ENCODE data around the gene FOXJ3. TPM values are rescaled to one million over a fixed set of nuclear protein-coding genes. Genes with fewer than 3 reads are reported as not detected.

The FOXJ3 gene
- total RNA-seq, 1 donor from 2014 or later = 13.2 TPM

- FAIRE-seq (no peak), DNase-seq (ENCODE audit: low read depth) (peak; percentile 29)
- no peak for TF ChIP-seq CTCF (IDR thresholded peaks at IDR 0.05; ENCODE audit: insufficient read depth, low read length, severe bottlenecking)
- H3K4me3 ChIP-seq (ENCODE audit: low read depth, low read length) = peak overlapping the region; percentile 87
- no peaks in the 10 kb centered on the region for H3K36me3 ChIP-seq (ENCODE audit: control insufficient read depth, insufficient read depth, low read length)
- no peaks in the 10 kb centered on the region for H3K27me3 ChIP-seq (ENCODE audit: control insufficient read depth, insufficient read depth, low read length)
Measured at GRCh38 chr1:42333662-42334239, 1.3 kb downstream of the FOXJ3 start.

GRCh38 chr1:42332877-42333276 is 2.2 kb downstream of the FOXJ3 start:
- H3K4me3 ChIP-seq (ENCODE audit: low read depth, low read length) = no peak overlapping the region

GRCh38 chr1:42330215-42330614 is 4.8 kb downstream of the FOXJ3 start:
- no peak for TF ChIP-seq CTCF (IDR thresholded peaks at IDR 0.05; ENCODE audit: insufficient read depth, low read length, severe bottlenecking)
- DNase-seq (ENCODE audit: low read depth) = no peak
- no peak for FAIRE-seq
- Histone ChIP-seq H3K4me3 (ENCODE audit: low read depth, low read length) (no peak overlapping the region), H3K36me3 (ENCODE audit: control insufficient read depth, insufficient read depth, low read length) (no peaks in the 10 kb centered on the region), H3K27me3 (ENCODE audit: control insufficient read depth, insufficient read depth, low read length) (no peaks in the 10 kb centered on the region)

More at GRCh38 chr1:42332877-42333276, 2.2 kb downstream of the FOXJ3 start:
- TF ChIP-seq CTCF (IDR thresholded peaks at IDR 0.05; ENCODE audit: insufficient read depth, low read length, severe bottlenecking) = no peak
- no peaks in the 10 kb centered on the region for H3K36me3 ChIP-seq (ENCODE audit: control insufficient read depth, insufficient read depth, low read length)
- no peak for DNase-seq (ENCODE audit: low read depth)
- FAIRE-seq = no peak
- H3K27me3 ChIP-seq (ENCODE audit: control insufficient read depth, insufficient read depth, low read length) = no peaks in the 10 kb centered on the region

GRCh38 chr1:42328916-42329496 is 6.0 kb downstream of the FOXJ3 start:
- H3K36me3 ChIP-seq (ENCODE audit: control insufficient read depth, insufficient read depth, low read length) = no peaks in the 10 kb centered on the region
- no peak overlapping the region for H3K4me3 ChIP-seq (ENCODE audit: low read depth, low read length)
- FAIRE-seq (no peak), DNase-seq (ENCODE audit: low read depth) (no peak)
- TF ChIP-seq CTCF (IDR thresholded peaks at IDR 0.05; ENCODE audit: insufficient read depth, low read length, severe bottlenecking) = no peak
- no peaks in the 10 kb centered on the region for H3K27me3 ChIP-seq (ENCODE audit: control insufficient read depth, insufficient read depth, low read length)

GRCh38 chr1:42328047-42328625 is 6.9 kb downstream of the FOXJ3 start:
- FAIRE-seq = no peak
- no peak overlapping the region for H3K4me3 ChIP-seq (ENCODE audit: low read depth, low read length)
- H3K36me3 ChIP-seq (ENCODE audit: control insufficient read depth, insufficient read depth, low read length) = no peaks in the 10 kb centered on the region
- DNase-seq (ENCODE audit: low read depth) = no peak
- H3K27me3 ChIP-seq (ENCODE audit: control insufficient read depth, insufficient read depth, low read length) = no peaks in the 10 kb centered on the region
- no peak for TF ChIP-seq CTCF (IDR thresholded peaks at IDR 0.05; ENCODE audit: insufficient read depth, low read length, severe bottlenecking)

All from bronchial epithelial cell (primary cell).